GM23248 (cell line): ENCODE measurements around the gene SNX19. TPM values are rescaled to one million over a fixed set of nuclear protein-coding genes. Genes with fewer than 3 reads are reported as not detected.
A peak's percentile ranks its signal among the peaks of the same experiment; 100 is the strongest.

Experiments
- DNase-seq: peaks from one replicate; pipeline ENCODE4 v3.0.0-alpha.2; 2015
- H2AFZ ChIP-seq: fragments of 200-600 bp; sonication (generic); 2 replicates; pipeline ENCODE4 v1.6.1; 2016; ENCODE audit warnings: antibody characterized with exemption
- H3F3A ChIP-seq: fragments of 200-600 bp; sonication (generic); 2 replicates; pipeline ENCODE4 v1.6.1; 2016; ENCODE audit warnings: mild to moderate bottlenecking, antibody characterized with exemption, mixed run types; ENCODE audit not compliant: insufficient read depth
- H3K27ac ChIP-seq: fragments of 200-600 bp; sonication (generic); 2 replicates; pipeline ENCODE4 v1.5.1; 2016; ENCODE audit warnings: mild to moderate bottlenecking
- H3K27me3 ChIP-seq: fragments of 200-600 bp; sonication (generic); replicated peaks from 2 replicates; pipeline ENCODE4 v1.6.1; 2016; ENCODE audit warnings: mild to moderate bottlenecking; ENCODE audit not compliant: insufficient read depth
- H3K36me3 ChIP-seq: fragments of 200-600 bp; sonication (generic); 2 replicates; pipeline ENCODE4 v1.6.1; 2016; ENCODE audit warnings: low read depth, mild to moderate bottlenecking
- H3K4me1 ChIP-seq: fragments of 200-600 bp; sonication (generic); 2 replicates; pipeline ENCODE4 v1.6.1; 2016; ENCODE audit warnings: mild to moderate bottlenecking; ENCODE audit not compliant: insufficient read depth
- H3K4me2 ChIP-seq: fragments of 200-600 bp; sonication (generic); one replicate; pipeline ENCODE4 v1.6.1; 2016; ENCODE audit warnings: mild to moderate bottlenecking; ENCODE audit not compliant: unreplicated experiment
- H3K4me3 ChIP-seq: fragments of 200-600 bp; sonication (generic); 2 replicates; pipeline ENCODE4 v1.5.1; 2016; ENCODE audit warnings: mild to moderate bottlenecking
- H3K79me2 ChIP-seq: fragments of 200-600 bp; sonication (generic); 2 replicates; pipeline ENCODE4 v1.6.1; 2016; ENCODE audit warnings: mild to moderate bottlenecking; ENCODE audit not compliant: insufficient read depth
- H3K9ac ChIP-seq: fragments of 200-600 bp; sonication (generic); 2 replicates; pipeline ENCODE4 v1.6.1; 2016; ENCODE audit warnings: mild to moderate bottlenecking
- H3K9me2 ChIP-seq: fragments of 200-600 bp; sonication (generic); 2 replicates; pipeline ENCODE4 v1.6.1; 2016; ENCODE audit warnings: mixed run types, mild to moderate bottlenecking, moderate library complexity; ENCODE audit not compliant: insufficient read depth
- H3K9me3 ChIP-seq: fragments of 200-600 bp; sonication (generic); one replicate; pipeline ENCODE4 v1.6.1; 2017; ENCODE audit warnings: low read depth
- H4K20me1 ChIP-seq: fragments of 200-600 bp; sonication (generic); 2 replicates; pipeline ENCODE4 v1.6.0; 2016; ENCODE audit not compliant: insufficient read depth
- EZH2 ChIP-seq: fragments of 200-600 bp; sonication (generic); IDR thresholded peaks from 2 replicates; pipeline ENCODE4 v1.6.1; 2018; ENCODE audit warnings: antibody characterized with exemption, mild to moderate bottlenecking; ENCODE audit not compliant: insufficient read depth, poor library complexity, severe bottlenecking
- EZH2phosphoT487 ChIP-seq: fragments of 200-600 bp; sonication (generic); IDR thresholded peaks from 2 replicates; pipeline ENCODE4 v1.6.1; 2018; ENCODE audit warnings: antibody characterized with exemption, moderate library complexity, mild to moderate bottlenecking, low read depth; ENCODE audit not compliant: insufficient read depth
- WGBS, 2 experiments: methylation state at CpG; one replicate each; pipeline ENCODE4 v1.1.6; 2015 to 2017; ENCODE audit warnings: low lambda C conversion rate in 2 of 2, low coverage in 1 of 2; ENCODE audit errors: missing lambda C conversion rate in 2 of 2; 5-methylcytosine and 5-hydroxymethylcytosine counted together
- in situ Hi-C: fragments of 300-500 bp; cut with MboI; formaldehyde crosslinking; loops from 2 replicates; pipeline ENCODE4 v1.15.0; 2020
- polyA plus RNA-seq: library from polyadenylated mRNA; unstranded; fragments of >200 nt; fragmentation: Nextera tagmentation; extraction: Ambion mirVana; gene quantifications from 2 replicates; pipeline ENCODE4 v1.2.1, GENCODE V29; 2016
- total RNA-seq: library from RNA; depleted of rRNA; stranded (reverse); fragments of >200 nt; shearing (Covaris generic); gene quantifications from 2 replicates; pipeline ENCODE4 v1.2.3, GENCODE V29; 2014

Gene SNX19
- total and polyA plus RNA-seq, 2 experiments from 2014 or later = 40.3 to 81.9 TPM

GRCh38 chr11:130839981-130840666 is 76.2 kb downstream of the SNX19 start:
- TF ChIP-seq EZH2 = no peak
- no peak for TF ChIP-seq EZH2phosphoT487
- H3K4me2 ChIP-seq = peak overlapping the region; percentile 50
- H3K27ac ChIP-seq = no peak overlapping the region; the same call in 1 of the 2 replicates
- no peaks in the 10 kb centered on the region for H3K79me2 ChIP-seq
- peaks cover 17% of the 10 kb centered on the region for H3K4me1 ChIP-seq
- no peaks in the 10 kb centered on the region for H4K20me1 ChIP-seq
- no peak overlapping the region for H3K4me3 ChIP-seq
- no peaks in the 10 kb centered on the region for H3K9me2 ChIP-seq
- no peak overlapping the region; the same call in 1 of the 2 replicates for H3K9ac ChIP-seq
- no peaks in the 10 kb centered on the region; the same call in 1 of the 2 replicates for H3F3A ChIP-seq
- 0 out of 2 replicates have a peak overlapping the region, but pooled peaks have one; percentile 30 for H2AFZ ChIP-seq
- H3K9me3 ChIP-seq = no peaks in the 10 kb centered on the region
- in situ Hi-C loops = loop anchor here (10.0 kb wide), 1 partner anchor 395 kb away; the partner anchor contains the start of gene ADAMTS15
- WGBS, 2 experiments = 7 to 14% methylated on average over 3 of the region's 3 CpGs
- H3K27me3 ChIP-seq = no peaks in the 10 kb centered on the region
- peak; percentile 73 for DNase-seq
- no peaks in the 10 kb centered on the region for H3K36me3 ChIP-seq

GRCh38 chr11:130837194-130837593 is 79.1 kb downstream of the SNX19 start:
- in situ Hi-C loops = loop anchor here (10.0 kb wide), 1 partner anchor 392 kb away; the partner anchor contains the start of gene ADAMTS15
- TF ChIP-seq EZH2 (no peak), EZH2phosphoT487 (no peak)

GRCh38 chr11:130834886-130835285 is 81.4 kb downstream of the SNX19 start:
- no peaks in the 10 kb centered on the region for H3K9me2 ChIP-seq
- no peaks in the 10 kb centered on the region for H4K20me1 ChIP-seq
- H3K4me3 ChIP-seq = no peak overlapping the region
- H3K27me3 ChIP-seq = no peaks in the 10 kb centered on the region
- no peak overlapping the region for H3K4me2 ChIP-seq
- H3K4me1 ChIP-seq = peaks cover 16% of the 10 kb centered on the region
- no peak for DNase-seq
- H3K36me3 ChIP-seq = no peaks in the 10 kb centered on the region
- H3K9me3 ChIP-seq = no peaks in the 10 kb centered on the region
- no peaks in the 10 kb centered on the region for H3K79me2 ChIP-seq
- no peak overlapping the region for H2AFZ ChIP-seq
- no peak for TF ChIP-seq EZH2
- TF ChIP-seq EZH2phosphoT487 = no peak
- no peak overlapping the region for H3K9ac ChIP-seq
- no peak overlapping the region for H3K27ac ChIP-seq
- H3F3A ChIP-seq = peaks cover 15% of the 10 kb centered on the region
- in situ Hi-C loops = loop anchor here (10.0 kb wide), 1 partner anchor 390 kb away; the partner anchor contains the start of gene ADAMTS15

More at GRCh38 chr11:130837194-130837593, 79.1 kb downstream of the SNX19 start:
- H3K36me3 ChIP-seq = no peaks in the 10 kb centered on the region
- H2AFZ ChIP-seq = no peak overlapping the region
- H3F3A ChIP-seq = peaks cover 13% of the 10 kb centered on the region
- H3K4me2 ChIP-seq = no peak overlapping the region
- no peaks in the 10 kb centered on the region for H3K9me3 ChIP-seq
- peaks cover 25% of the 10 kb centered on the region for H3K4me1 ChIP-seq
- H4K20me1 ChIP-seq = no peaks in the 10 kb centered on the region
- H3K27me3 ChIP-seq = no peaks in the 10 kb centered on the region
- no peaks in the 10 kb centered on the region for H3K79me2 ChIP-seq
- H3K9me2 ChIP-seq = no peaks in the 10 kb centered on the region
- H3K9ac ChIP-seq = no peak overlapping the region
- H3K4me3 ChIP-seq = no peak overlapping the region
- DNase-seq = no peak
- H3K27ac ChIP-seq = no peak overlapping the region

GRCh38 chr11:130832566-130833425 is 83.5 kb downstream of the SNX19 start:
- H3K4me2 ChIP-seq = peak overlapping the region; percentile 9
- no peaks in the 10 kb centered on the region for H3K9me3 ChIP-seq
- H3F3A ChIP-seq = peaks cover 15% of the 10 kb centered on the region
- no peak overlapping the region for H2AFZ ChIP-seq
- H3K27me3 ChIP-seq = no peaks in the 10 kb centered on the region
- no peak overlapping the region for H3K4me3 ChIP-seq
- no peaks in the 10 kb centered on the region for H4K20me1 ChIP-seq
- H3K9me2 ChIP-seq = no peaks in the 10 kb centered on the region
- WGBS, 2 experiments = 83 to 84% methylated on average over 9 of the region's 9 CpGs
- DNase-seq = peak; percentile 54
- H3K36me3 ChIP-seq = no peaks in the 10 kb centered on the region
- H3K27ac ChIP-seq = no peak overlapping the region
- H3K79me2 ChIP-seq = no peaks in the 10 kb centered on the region
- H3K9ac ChIP-seq = no peak overlapping the region
- in situ Hi-C loops = loop anchor here (10.0 kb wide), 1 partner anchor 388 kb away; the partner anchor contains the start of gene ADAMTS15
- TF ChIP-seq EZH2 (no peak), EZH2phosphoT487 (no peak)
- H3K4me1 ChIP-seq = peaks cover 16% of the 10 kb centered on the region
